Vagina (tissue), 2 donors: ENCODE results near the gene MYO7B. TPM values are rescaled to one million over a fixed set of nuclear protein-coding genes. Genes with fewer than 3 reads are reported as not detected.

Source experiments
- DNase-seq, 2 donors: peaks; one replicate each; pipeline ENCODE4 v3.0.0-alpha.2; 2017; ENCODE audit errors: extremely low spot score in 2 of 2
- H3K27ac ChIP-seq: fragments of 200-600 bp; sonication (generic); one replicate; pipeline ENCODE4 v1.5.1; 2019
- H3K27me3 ChIP-seq: fragments of 200-600 bp; sonication (generic); one replicate; pipeline ENCODE4 v1.5.1; 2019
- H3K36me3 ChIP-seq, 2 donors: fragments of 200-600 bp; sonication (generic); one replicate each; pipeline ENCODE4 v1.5.1; 2017 to 2019
- H3K4me1 ChIP-seq: fragments of 200-600 bp; sonication (generic); one replicate; pipeline ENCODE4 v1.5.1; 2019
- H3K4me3 ChIP-seq, 2 donors: fragments of 200-600 bp; sonication (generic); 1 replicate in 1 of 2; 2 replicates in 1 of 2; pipeline ENCODE4 v1.5.1; 2016 to 2019
- H3K9me3 ChIP-seq: fragments of 200-600 bp; sonication (generic); one replicate; pipeline ENCODE4 v1.5.1; 2019
- CTCF ChIP-seq, 3 experiments: fragments of 450-650 bp in 2 of 3; fragments of 200-600 bp in 1 of 3; sonication (generic) in 1 of 3; IDR thresholded peaks; one replicate each; pipeline ENCODE4 v1.5.1; 2017 to 2019; ENCODE audit warnings: antibody characterized with exemption in 3 of 3, mild to moderate bottlenecking in 2 of 3, moderate library complexity in 2 of 3
- POLR2A ChIP-seq, 2 donors: fragments of 450-650 bp; IDR thresholded peaks; one replicate each; pipeline ENCODE4 v1.6.1; 2017; ENCODE audit warnings: antibody characterized with exemption in 2 of 2, mild to moderate bottlenecking in 2 of 2, moderate library complexity in 2 of 2
- POLR2AphosphoS5 ChIP-seq, 2 donors: sonication (generic); formaldehyde crosslinking; IDR thresholded peaks; one replicate each; pipeline ENCODE4 v1.9.0; 2017; ENCODE audit warnings: antibody characterized with exemption in 2 of 2, mild to moderate bottlenecking in 2 of 2, low read depth in 1 of 2; ENCODE audit not compliant: insufficient read depth in 1 of 2
- intact Hi-C: fragments of 100-400 bp; cut with DNase I; formaldehyde crosslinking; loops from one replicate; pipeline ENCODE4 v1.15.1; 2023
- total RNA-seq: library from RNA; depleted of rRNA; stranded (reverse); fragments of >200 nt; gene quantifications from one replicate; pipeline ENCODE4 v1.2.3, GENCODE V29; 2016

The MYO7B gene
- total RNA-seq, 1 donor from 2014 or later = not detected

GRCh38 chr2:127560201-127560930, 24.9 kb downstream of the MYO7B start:
- peak; percentile 64 to 79 for DNase-seq
- H3K4me1 ChIP-seq = no peaks in the 10 kb centered on the region
- intact Hi-C loops = no loop called here

DNA sequence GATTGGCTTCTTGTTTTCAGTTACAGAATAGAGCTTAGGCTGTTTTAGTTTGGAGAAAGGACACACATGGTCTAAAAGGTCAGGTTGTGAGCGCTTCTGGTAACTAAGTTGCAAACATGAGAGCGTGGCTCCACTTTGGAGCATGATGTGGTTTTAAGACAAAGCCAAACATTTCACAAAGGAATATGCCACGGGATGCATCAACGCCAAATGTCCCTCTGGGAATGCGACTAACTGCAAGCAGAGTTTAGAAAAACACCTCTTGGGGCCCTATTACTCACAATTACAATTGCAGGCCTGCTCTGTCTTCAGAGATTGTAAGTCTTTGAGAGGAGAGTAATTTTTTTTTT, 25.4 kb downstream of the MYO7B start:
- H3K4me3 ChIP-seq = no peak overlapping the region
- no peaks in the 10 kb centered on the region for H3K27me3 ChIP-seq
- no peaks in the 10 kb centered on the region for H3K4me1 ChIP-seq
- peak in 1 of 2 donors; percentile 25 for DNase-seq
- H3K27ac ChIP-seq = no peak overlapping the region
- no peaks in the 10 kb centered on the region for H3K9me3 ChIP-seq
- no peak for TF ChIP-seq POLR2A (IDR thresholded peaks at IDR 0.05)
- TF ChIP-seq POLR2AphosphoS5 (IDR thresholded peaks at IDR 0.05; ENCODE audit: insufficient read depth in 1 of 2, low read depth in 1 of 2) = no peak
- no peak for TF ChIP-seq CTCF (IDR thresholded peaks at IDR 0.05)
- H3K36me3 ChIP-seq = no peaks in the 10 kb centered on the region
- intact Hi-C loops = no loop called here

More at GRCh38 chr2:127560201-127560930, 24.9 kb downstream of the MYO7B start:
- Histone ChIP-seq H3K27me3 (no peaks in the 10 kb centered on the region), H3K27ac (no peak overlapping the region), H3K4me3 (no peak overlapping the region), H3K9me3 (no peaks in the 10 kb centered on the region), H3K36me3 (no peaks in the 10 kb centered on the region)
- TF ChIP-seq POLR2A (IDR thresholded peaks at IDR 0.05) (no peak), CTCF (IDR thresholded peaks at IDR 0.05) (no peak), POLR2AphosphoS5 (IDR thresholded peaks at IDR 0.05; ENCODE audit: insufficient read depth in 1 of 2, low read depth in 1 of 2) (no peak)

DNA sequence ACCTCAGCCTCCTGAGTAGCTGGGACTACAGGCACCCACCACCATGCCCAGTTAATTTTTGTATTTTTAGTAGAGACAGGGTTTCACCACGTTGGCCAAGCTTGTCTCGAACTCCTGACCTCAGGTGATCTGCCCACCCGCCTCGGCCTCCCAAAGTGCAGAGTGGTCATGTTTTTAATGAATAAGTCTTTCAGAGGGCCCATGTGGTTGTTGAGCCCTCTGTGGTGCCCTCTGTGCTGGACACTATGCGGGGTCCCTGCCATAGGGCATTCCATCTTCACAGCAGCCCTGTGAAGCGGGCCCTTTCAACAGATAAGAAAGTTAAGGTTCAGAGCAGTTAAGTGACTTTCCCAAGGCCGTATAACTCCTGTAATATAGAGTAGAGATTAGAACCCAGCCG, 25.9 kb downstream of the MYO7B start:
- intact Hi-C loops = no loop called here
- Histone ChIP-seq H3K27ac (no peak overlapping the region), H3K27me3 (no peaks in the 10 kb centered on the region), H3K4me1 (no peaks in the 10 kb centered on the region), H3K36me3 (no peaks in the 10 kb centered on the region), H3K9me3 (no peaks in the 10 kb centered on the region), H3K4me3 (no peak overlapping the region)
- TF ChIP-seq POLR2AphosphoS5 (IDR thresholded peaks at IDR 0.05; ENCODE audit: insufficient read depth in 1 of 2, low read depth in 1 of 2) (no peak), POLR2A (IDR thresholded peaks at IDR 0.05) (no peak), CTCF (IDR thresholded peaks at IDR 0.05) (no peak)
- peak; percentile 25 to 27 for DNase-seq

DNA sequence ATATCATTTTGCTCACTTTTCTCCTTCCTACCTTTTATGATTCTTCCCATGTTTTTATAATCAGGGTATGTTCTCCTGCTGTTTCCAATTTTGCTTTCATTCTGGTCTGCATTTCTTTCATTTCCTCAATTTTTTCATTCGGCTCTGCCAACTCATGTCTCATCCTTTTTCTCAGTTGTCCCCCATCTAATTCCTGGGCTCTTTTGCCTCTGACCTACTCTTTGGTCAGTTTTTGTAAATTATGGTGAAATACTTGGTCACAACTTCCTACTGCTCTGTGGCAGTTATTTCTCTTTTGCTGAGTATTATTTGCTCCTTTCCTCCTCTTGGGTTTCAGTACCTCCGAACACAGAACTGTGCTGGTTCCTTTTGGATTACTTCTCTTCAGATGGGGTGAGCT, 27.5 kb downstream of the MYO7B start:
- no peaks in the 10 kb centered on the region for H3K27me3 ChIP-seq
- intact Hi-C loops = no loop called here
- no peaks in the 10 kb centered on the region for H3K9me3 ChIP-seq
- H3K27ac ChIP-seq = no peak overlapping the region
- H3K36me3 ChIP-seq = no peaks in the 10 kb centered on the region
- no peaks in the 10 kb centered on the region for H3K4me1 ChIP-seq
- no peak for DNase-seq
- H3K4me3 ChIP-seq = no peak overlapping the region
- TF ChIP-seq POLR2AphosphoS5 (IDR thresholded peaks at IDR 0.05; ENCODE audit: insufficient read depth in 1 of 2, low read depth in 1 of 2) (no peak), POLR2A (IDR thresholded peaks at IDR 0.05) (no peak), CTCF (IDR thresholded peaks at IDR 0.05) (no peak)
